H1 (cell line): Measurements from ENCODE around the gene UBE2E3. TPM values are rescaled to one million over a fixed set of nuclear protein-coding genes. Genes with fewer than 3 reads are reported as not detected.

Experiments used
- ASH2L ChIP-seq: fragments of 200-600, 300-600 bp; sonication (generic); IDR thresholded peaks from one replicate; pipeline ENCODE4 v1.7.1; 2017; ENCODE audit warnings: low read length
- CREB1 ChIP-seq: IDR thresholded peaks from 2 replicates; pipeline ENCODE4 v1.6.1; 2012; ENCODE audit warnings: inconsistent platforms
- CTBP2 ChIP-seq: IDR thresholded peaks from 2 replicates; pipeline ENCODE4 v1.7.0; 2011; ENCODE audit warnings: borderline replicate concordance, mild to moderate bottlenecking, moderate library complexity, mixed read lengths, low read length; ENCODE audit not compliant: insufficient read depth, insufficient read length
- SP1 ChIP-seq: IDR thresholded peaks from 2 replicates; pipeline ENCODE4 v1.6.1; 2011; ENCODE audit warnings: low read depth, low read length
- TCF12 ChIP-seq: IDR thresholded peaks from 2 replicates; pipeline ENCODE4 v1.6.1; 2011; ENCODE audit warnings: low read depth, mild to moderate bottlenecking, low read length
- polyA plus RNA-seq, 7 experiments: library from polyadenylated mRNA; depleted of rRNA in 3 of 7; stranded (reverse) in 5 of 7; unstranded in 2 of 7; fragments of >200 nt in 5 of 7; fragments of 200-250 nt in 2 of 7; gene quantifications; 1 replicate in 5 of 7; 2 replicates in 1 of 7; 4 replicates in 1 of 7; pipeline versions ENCODE4 v1.2.1 to v1.2.3, GENCODE V29; 2011 to 2013; ENCODE audit warnings: missing spikeins in 2 of 7, mixed read lengths in 2 of 7
- total RNA-seq: library from RNA; stranded (reverse); fragmentation: NEBNext Ultra II Directional; extraction: Animal tissue kit (Norgen Biotek cat#: 25700); gene quantifications from 2 replicates; pipeline ENCODE4 v1.2.1, GENCODE V29; 2021
- TF ChIP-seq, protein P1 (sequence below): IDR thresholded peaks from 2 replicates; pipeline ENCODE4 v1.6.1; 2012; ENCODE audit warnings: low read length, inconsistent platforms
- TF ChIP-seq, protein P2 (sequence below): IDR thresholded peaks from 2 replicates; pipeline ENCODE4 v1.6.1; 2011; ENCODE audit warnings: low read depth, mild to moderate bottlenecking, low read length; ENCODE audit not compliant: insufficient read depth

Gene UBE2E3
- total and polyA plus RNA-seq, 2 of the 8 experiments (the other 6 are each of a cell fraction or from before 2014, with no cell fraction given): 106 to 132 TPM

DNA sequence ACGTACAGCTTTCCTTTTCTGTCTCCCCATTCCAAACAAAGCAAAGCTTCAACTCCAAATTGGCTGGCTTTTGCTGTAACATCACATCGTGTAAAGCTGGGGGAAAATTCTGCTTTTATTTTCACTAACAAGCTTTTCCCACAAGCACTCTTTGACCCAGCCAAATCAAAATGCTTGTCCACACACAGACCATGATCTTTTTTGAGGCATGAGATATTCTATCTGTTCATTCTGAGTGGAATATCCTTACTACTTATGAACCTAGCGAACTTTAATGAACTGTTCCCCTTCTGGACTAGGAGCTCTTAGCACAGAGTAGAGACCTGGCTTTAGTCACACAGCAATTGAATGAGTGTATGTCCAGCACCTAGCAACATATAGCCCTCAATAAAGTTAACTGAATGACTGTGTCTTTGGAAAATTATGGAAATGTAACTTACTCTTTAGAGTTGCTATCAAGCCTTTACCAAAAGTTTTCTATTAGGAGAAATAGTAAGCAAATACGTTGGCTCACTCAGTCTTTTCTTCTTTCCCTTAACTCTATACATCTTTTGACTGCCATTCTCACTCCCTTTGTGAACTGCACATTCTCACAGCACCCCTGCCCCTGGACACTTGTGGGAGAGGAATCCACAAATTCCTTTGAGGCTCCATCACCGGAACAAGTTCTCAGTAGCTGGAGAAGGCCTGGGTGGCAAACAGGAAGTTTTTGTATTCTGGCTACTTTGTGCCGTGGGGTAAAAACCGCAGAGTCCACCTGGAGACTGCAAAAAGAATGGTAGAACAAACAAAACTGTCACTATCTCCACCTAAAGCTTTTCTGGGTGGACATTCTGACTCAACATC lies 1.3 kb upstream of the UBE2E3 start (continued):
- TF ChIP-seq, protein P1, sequence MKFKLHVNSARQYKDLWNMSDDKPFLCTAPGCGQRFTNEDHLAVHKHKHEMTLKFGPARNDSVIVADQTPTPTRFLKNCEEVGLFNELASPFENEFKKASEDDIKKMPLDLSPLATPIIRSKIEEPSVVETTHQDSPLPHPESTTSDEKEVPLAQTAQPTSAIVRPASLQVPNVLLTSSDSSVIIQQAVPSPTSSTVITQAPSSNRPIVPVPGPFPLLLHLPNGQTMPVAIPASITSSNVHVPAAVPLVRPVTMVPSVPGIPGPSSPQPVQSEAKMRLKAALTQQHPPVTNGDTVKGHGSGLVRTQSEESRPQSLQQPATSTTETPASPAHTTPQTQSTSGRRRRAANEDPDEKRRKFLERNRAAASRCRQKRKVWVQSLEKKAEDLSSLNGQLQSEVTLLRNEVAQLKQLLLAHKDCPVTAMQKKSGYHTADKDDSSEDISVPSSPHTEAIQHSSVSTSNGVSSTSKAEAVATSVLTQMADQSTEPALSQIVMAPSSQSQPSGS: no peak
- TF ChIP-seq ASH2L: no peak
- TF ChIP-seq CTBP2: no peak
- TF ChIP-seq, protein P2, sequence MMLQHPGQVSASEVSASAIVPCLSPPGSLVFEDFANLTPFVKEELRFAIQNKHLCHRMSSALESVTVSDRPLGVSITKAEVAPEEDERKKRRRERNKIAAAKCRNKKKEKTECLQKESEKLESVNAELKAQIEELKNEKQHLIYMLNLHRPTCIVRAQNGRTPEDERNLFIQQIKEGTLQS: no peak
- no peak for TF ChIP-seq TCF12
- no peak for TF ChIP-seq CREB1
- no peak for TF ChIP-seq SP1
